ENCODE measurements around the gene MCTP1.

DNA sequence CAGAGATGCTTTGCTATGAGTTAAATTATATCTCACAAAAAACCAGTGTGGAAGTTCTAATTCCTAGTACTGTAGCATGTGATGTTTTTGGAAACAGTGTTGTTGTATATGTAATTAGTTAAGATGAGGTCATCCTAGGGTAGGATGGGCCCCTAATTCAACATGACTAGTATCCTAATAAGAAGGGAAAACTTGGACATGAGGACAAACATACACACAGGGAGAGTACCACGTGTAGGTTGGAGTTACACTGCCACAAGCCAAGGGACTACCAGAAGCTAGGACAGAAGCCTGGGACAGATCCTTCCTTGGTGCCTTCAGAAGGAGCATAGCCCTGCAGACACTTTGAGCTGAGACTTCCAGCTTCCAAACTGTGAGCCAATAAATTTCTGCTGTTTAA, 234.2 kb downstream of the MCTP1 start:
- TF ChIP-seq, protein P1, sequence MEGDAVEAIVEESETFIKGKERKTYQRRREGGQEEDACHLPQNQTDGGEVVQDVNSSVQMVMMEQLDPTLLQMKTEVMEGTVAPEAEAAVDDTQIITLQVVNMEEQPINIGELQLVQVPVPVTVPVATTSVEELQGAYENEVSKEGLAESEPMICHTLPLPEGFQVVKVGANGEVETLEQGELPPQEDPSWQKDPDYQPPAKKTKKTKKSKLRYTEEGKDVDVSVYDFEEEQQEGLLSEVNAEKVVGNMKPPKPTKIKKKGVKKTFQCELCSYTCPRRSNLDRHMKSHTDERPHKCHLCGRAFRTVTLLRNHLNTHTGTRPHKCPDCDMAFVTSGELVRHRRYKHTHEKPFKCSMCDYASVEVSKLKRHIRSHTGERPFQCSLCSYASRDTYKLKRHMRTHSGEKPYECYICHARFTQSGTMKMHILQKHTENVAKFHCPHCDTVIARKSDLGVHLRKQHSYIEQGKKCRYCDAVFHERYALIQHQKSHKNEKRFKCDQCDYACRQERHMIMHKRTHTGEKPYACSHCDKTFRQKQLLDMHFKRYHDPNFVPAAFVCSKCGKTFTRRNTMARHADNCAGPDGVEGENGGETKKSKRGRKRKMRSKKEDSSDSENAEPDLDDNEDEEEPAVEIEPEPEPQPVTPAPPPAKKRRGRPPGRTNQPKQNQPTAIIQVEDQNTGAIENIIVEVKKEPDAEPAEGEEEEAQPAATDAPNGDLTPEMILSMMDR (IDR thresholded peaks at IDR 0.05; ENCODE audit: insufficient read depth, low read length): no peak
- TF ChIP-seq POLR2AphosphoS5 (IDR thresholded peaks at IDR 0.05; ENCODE audit: low read depth): no peak
